HG03039 (cell line): ENCODE measurements around the gene BCAR1.
"Not testable (repeated sequence)": the region's sequence is repeated elsewhere in the genome, so short reads cannot be mapped to it uniquely, and the experiment has no call there.

ENCODE experiments used
- ATAC-seq: cut with Tn5 transposase; IDR thresholded peaks from one replicate; pipeline ENCODE4 v1.9.1; 2021; ENCODE audit warnings: mild to moderate bottlenecking, moderate library complexity; ENCODE audit not compliant: unreplicated experiment

BCAR1 gene

GRCh38 chr16:75256696-75257343 lies 5.4 kb upstream of the BCAR1 start:
- ATAC-seq, result no peak

GRCh38 chr16:75256059-75256571 lies 4.7 kb upstream of the BCAR1 start:
- ATAC-seq, result no peak

- no peak for ATAC-seq
Observed at GRCh38 chr16:75254359-75254837, 3.0 kb upstream of the BCAR1 start.

GRCh38 chr16:75252946-75253911 lies 1.8 kb upstream of the BCAR1 start:
- no peak for ATAC-seq

GRCh38 chr16:75252049-75252864 lies 833 bp upstream of the BCAR1 start:
- ATAC-seq, result no peak

GRCh38 chr16:75250809-75251279 lies 580 bp downstream of the BCAR1 start:
- peak; percentile 27 for ATAC-seq

- no peak for ATAC-seq
Observed at GRCh38 chr16:75250089-75250808, 1.2 kb downstream of the BCAR1 start.

GRCh38 chr16:75249441-75249840 lies 2.0 kb downstream of the BCAR1 start:
- no peak for ATAC-seq

GRCh38 chr16:75248536-75249380 lies 2.7 kb downstream of the BCAR1 start:
- ATAC-seq, result no peak

GRCh38 chr16:75248142-75248535 lies 3.3 kb downstream of the BCAR1 start:
- ATAC-seq, result no peak

GRCh38 chr16:75247249-75247648 lies 4.2 kb downstream of the BCAR1 start:
- ATAC-seq, result no peak

- ATAC-seq, result no peak
Observed at GRCh38 chr16:75246504-75247205, 4.8 kb downstream of the BCAR1 start.

GRCh38 chr16:75244844-75245758 lies 6.3 kb downstream of the BCAR1 start:
- no peak for ATAC-seq

- no peak for ATAC-seq
Observed at GRCh38 chr16:75244225-75244809, 7.1 kb downstream of the BCAR1 start.

- no peak for ATAC-seq
Observed at GRCh38 chr16:75243667-75244224, 7.7 kb downstream of the BCAR1 start.

- not testable (repeated sequence) for ATAC-seq
Observed at GRCh38 chr16:75242436-75243078, 8.9 kb downstream of the BCAR1 start.
